Breast epithelium (tissue), 3 donors: ENCODE results near the gene ITPR2.

ENCODE experiments used
- POLR2AphosphoS5 ChIP-seq, 3 donors: sonication (generic); formaldehyde crosslinking; IDR thresholded peaks; one replicate each; pipeline ENCODE4 v1.6.1; 2017; ENCODE audit warnings: antibody characterized with exemption in 3 of 3
- TF ChIP-seq, protein P1 (sequence below), 3 donors: fragments of 450-650 bp; IDR thresholded peaks; one replicate each; pipeline ENCODE4 v1.5.1; 2016 to 2017; ENCODE audit warnings: antibody characterized with exemption in 3 of 3, mild to moderate bottlenecking in 3 of 3, moderate library complexity in 3 of 3

GRCh38 chr12:26557326-26557725 lies 275.7 kb downstream of the ITPR2 start:
- TF ChIP-seq, protein P1, sequence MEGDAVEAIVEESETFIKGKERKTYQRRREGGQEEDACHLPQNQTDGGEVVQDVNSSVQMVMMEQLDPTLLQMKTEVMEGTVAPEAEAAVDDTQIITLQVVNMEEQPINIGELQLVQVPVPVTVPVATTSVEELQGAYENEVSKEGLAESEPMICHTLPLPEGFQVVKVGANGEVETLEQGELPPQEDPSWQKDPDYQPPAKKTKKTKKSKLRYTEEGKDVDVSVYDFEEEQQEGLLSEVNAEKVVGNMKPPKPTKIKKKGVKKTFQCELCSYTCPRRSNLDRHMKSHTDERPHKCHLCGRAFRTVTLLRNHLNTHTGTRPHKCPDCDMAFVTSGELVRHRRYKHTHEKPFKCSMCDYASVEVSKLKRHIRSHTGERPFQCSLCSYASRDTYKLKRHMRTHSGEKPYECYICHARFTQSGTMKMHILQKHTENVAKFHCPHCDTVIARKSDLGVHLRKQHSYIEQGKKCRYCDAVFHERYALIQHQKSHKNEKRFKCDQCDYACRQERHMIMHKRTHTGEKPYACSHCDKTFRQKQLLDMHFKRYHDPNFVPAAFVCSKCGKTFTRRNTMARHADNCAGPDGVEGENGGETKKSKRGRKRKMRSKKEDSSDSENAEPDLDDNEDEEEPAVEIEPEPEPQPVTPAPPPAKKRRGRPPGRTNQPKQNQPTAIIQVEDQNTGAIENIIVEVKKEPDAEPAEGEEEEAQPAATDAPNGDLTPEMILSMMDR (IDR thresholded peaks at IDR 0.05): no peak
- TF ChIP-seq POLR2AphosphoS5 (IDR thresholded peaks at IDR 0.05): no peak
